SK-N-SH (cell line): ENCODE measurements around the gene SPOCK3. TPM values are rescaled to one million over a fixed set of nuclear protein-coding genes. Genes with fewer than 3 reads are reported as not detected.

Source experiments
- CTCF ChIA-PET: fragments of 300-600, 350-600 bp; formaldehyde crosslinking; extraction: SDS; loops from one replicate; lab custom pipeline; 2021; lab: Yijun Ruan, JAX
- POLR2A ChIA-PET: fragments of 350-600 bp; sonication (Branson Sonifier 250); formaldehyde crosslinking; extraction: SDS; loops from one replicate; lab custom pipeline; 2020; ENCODE audit warnings: antibody characterized with exemption, inconsistent platforms; lab: Yijun Ruan, JAX
- DNase-seq: peaks from one replicate; pipeline ENCODE4 v3.0.0; 2012
- H2AFZ ChIP-seq: fragments of 200-600 bp; sonication (generic); 2 replicates; pipeline ENCODE4 v1.8.1; 2016; ENCODE audit warnings: antibody characterized with exemption, mild to moderate bottlenecking, low read depth
- H3F3A ChIP-seq: fragments of 200-600 bp; sonication (generic); replicated peaks from 2 replicates; pipeline ENCODE3; 2016; ENCODE audit warnings: antibody characterized with exemption, mild to moderate bottlenecking; ENCODE audit not compliant: insufficient read depth
- H3K27ac ChIP-seq, 2 experiments: fragments of 200-500 bp in 1 of 2; fragments of 200-600 bp in 1 of 2; sonication (Bioruptor generic) in 1 of 2; sonication (generic), shearing (Covaris generic) in 1 of 2; 2 replicates each; pipeline versions ENCODE4 v1.5.1 to v1.6.1; 2014 to 2016; ENCODE audit warnings: low read depth in 2 of 2, inconsistent platforms in 1 of 2, low read length in 1 of 2, mild to moderate bottlenecking in 1 of 2, mixed read lengths in 1 of 2
- H3K27me3 ChIP-seq: fragments of 200-600 bp; sonication (generic), shearing (Covaris generic); 2 replicates; pipeline ENCODE4 v1.6.1; 2016; ENCODE audit warnings: mixed run types; ENCODE audit not compliant: insufficient read depth
- H3K36me3 ChIP-seq, 2 experiments: fragments of 200-500 bp in 1 of 2; fragments of 200-600 bp in 1 of 2; sonication (Bioruptor generic) in 1 of 2; sonication (generic) in 1 of 2; replicated peaks in 1 of 2; 2 replicates each; pipeline versions ENCODE3 to v1.5.1; 2014 to 2016; ENCODE audit warnings: low read length in 1 of 2, mild to moderate bottlenecking in 1 of 2; ENCODE audit not compliant: insufficient read depth in 2 of 2, control insufficient read depth in 1 of 2
- H3K4me1 ChIP-seq, 2 experiments: fragments of 200-500 bp in 1 of 2; fragments of 200-600 bp in 1 of 2; sonication (Bioruptor generic) in 1 of 2; sonication (generic), shearing (Covaris generic) in 1 of 2; 2 replicates each; pipeline versions ENCODE4 v1.5.1 to v1.6.1; 2014 to 2016; ENCODE audit warnings: low read depth in 1 of 2, low read length in 1 of 2, mixed run types in 1 of 2; ENCODE audit not compliant: insufficient read depth in 2 of 2, control insufficient read depth in 1 of 2
- H3K4me2 ChIP-seq: fragments of 200-600 bp; sonication (generic), shearing (Covaris generic); 2 replicates; pipeline ENCODE4 v1.6.1; 2017; ENCODE audit warnings: mixed run types
- H3K4me3 ChIP-seq, 2 experiments: fragments of 200-500 bp in 1 of 2; fragments of 200-600 bp in 1 of 2; sonication (Bioruptor generic) in 1 of 2; sonication (generic), shearing (Covaris generic) in 1 of 2; 2 replicates each; pipeline versions ENCODE4 v1.5.1 to v1.8.1; 2014 to 2016; ENCODE audit warnings: low read depth in 2 of 2, inconsistent platforms in 1 of 2, low read length in 1 of 2, mild to moderate bottlenecking in 1 of 2, mixed read lengths in 1 of 2, moderate library complexity in 1 of 2
- H3K79me2 ChIP-seq: fragments of 200-600 bp; sonication (generic); 2 replicates; pipeline ENCODE4 v1.8.1; 2017; ENCODE audit warnings: mild to moderate bottlenecking; ENCODE audit not compliant: insufficient read depth
- H3K9ac ChIP-seq: fragments of 200-600 bp; sonication (generic); 2 replicates; pipeline ENCODE4 v1.6.1; 2017; ENCODE audit warnings: mixed run types
- H3K9me2 ChIP-seq: fragments of 200-600 bp; sonication (generic); 2 replicates; pipeline ENCODE4 v1.6.1; 2017; ENCODE audit warnings: mixed run types
- H3K9me3 ChIP-seq: fragments of 200-600 bp; sonication (generic); 2 replicates; pipeline ENCODE4 v1.6.1; 2017; ENCODE audit warnings: mixed run types, mild to moderate bottlenecking, moderate library complexity
- H4K20me1 ChIP-seq: fragments of 200-600 bp; sonication (generic); 2 replicates; pipeline ENCODE4 v1.6.1; 2017; ENCODE audit warnings: mild to moderate bottlenecking, mixed run types; ENCODE audit not compliant: insufficient read depth
- CHD2 ChIP-seq: fragments of 150-350 bp; IDR thresholded peaks from 2 replicates; pipeline ENCODE4 v1.6.1; 2018; ENCODE audit warnings: low read length; ENCODE audit not compliant: partially characterized antibody
- EP300 ChIP-seq, 2 experiments: IDR thresholded peaks; 2 replicates each; pipeline versions ENCODE4 v1.4.0 to v1.6.1; 2012; ENCODE audit warnings: borderline replicate concordance in 1 of 2, low read depth in 1 of 2, low read length in 1 of 2
- FOXM1 ChIP-seq: IDR thresholded peaks from 2 replicates; pipeline ENCODE4 v1.4.0; 2012; ENCODE audit warnings: low read depth, mild to moderate bottlenecking
- GABPA ChIP-seq: IDR thresholded peaks from 2 replicates; pipeline ENCODE4 v1.4.0; 2012; ENCODE audit warnings: low read depth, mild to moderate bottlenecking
- GATA2 ChIP-seq: sonication (generic); formaldehyde crosslinking; IDR thresholded peaks from 2 replicates; pipeline ENCODE4 v1.5.0; 2020; ENCODE audit warnings: mild to moderate bottlenecking, missing genetic modification reagents
- IRF3 ChIP-seq: fragments of 150-350 bp; IDR thresholded peaks from 2 replicates; pipeline ENCODE4 v1.6.1; 2016; ENCODE audit warnings: mild to moderate bottlenecking, low read depth, low read length
- MAX ChIP-seq: IDR thresholded peaks from 2 replicates; pipeline ENCODE4 v1.4.0; 2012; ENCODE audit warnings: low read depth
- MEF2A ChIP-seq: IDR thresholded peaks from 2 replicates; pipeline ENCODE4 v1.4.0; 2012; ENCODE audit warnings: low read depth, borderline replicate concordance
- MXI1 ChIP-seq: IDR thresholded peaks from 2 replicates; pipeline ENCODE4 v1.6.1; 2012; ENCODE audit warnings: mild to moderate bottlenecking, low read depth, low read length, improper control_type of control experiment
- NRF1 ChIP-seq: IDR thresholded peaks from 2 replicates; pipeline ENCODE4 v1.6.1; 2012; ENCODE audit warnings: low read depth, mild to moderate bottlenecking, low read length
- PBX3 ChIP-seq: IDR thresholded peaks from 2 replicates; pipeline ENCODE4; 2012
- RAD21 ChIP-seq: IDR thresholded peaks from 2 replicates; pipeline ENCODE4 v1.6.1; 2012; ENCODE audit warnings: mild to moderate bottlenecking, low read length
- RCOR1 ChIP-seq: fragments of 150-350 bp; IDR thresholded peaks from 2 replicates; pipeline ENCODE4 v1.6.1; 2017; ENCODE audit warnings: antibody characterized with exemption, low read length
- REST ChIP-seq: IDR thresholded peaks from 2 replicates; pipeline ENCODE4 v1.6.1; 2012; ENCODE audit warnings: mild to moderate bottlenecking, low read depth, low read length, moderate library complexity
- SIN3A ChIP-seq: IDR thresholded peaks from 2 replicates; pipeline ENCODE4 v1.6.1; 2012; ENCODE audit warnings: low read depth, mild to moderate bottlenecking, low read length, moderate library complexity, borderline replicate concordance
- TCF12 ChIP-seq: IDR thresholded peaks from 2 replicates; pipeline ENCODE4 v1.4.0; 2012
- TEAD4 ChIP-seq: IDR thresholded peaks from 2 replicates; pipeline ENCODE4 v1.4.0; 2012; ENCODE audit warnings: mild to moderate bottlenecking, borderline replicate concordance; ENCODE audit not compliant: insufficient read depth
- USF2 ChIP-seq: fragments of 150-350 bp; IDR thresholded peaks from 2 replicates; pipeline ENCODE4 v1.6.1; 2017; ENCODE audit warnings: antibody characterized with exemption, low read length, low read depth, borderline replicate concordance
- YY1 ChIP-seq: IDR thresholded peaks from 2 replicates; pipeline ENCODE4 v1.4.0; 2012; ENCODE audit warnings: low read depth, mild to moderate bottlenecking
- WGBS: methylation state at CpG from one replicate; pipeline ENCODE4 v1.1.6; 2017; ENCODE audit warnings: low lambda C conversion rate; 5-methylcytosine and 5-hydroxymethylcytosine counted together
- polyA plus RNA-seq, 3 experiments: library from polyadenylated mRNA; depleted of rRNA; stranded (reverse); fragments of >200 nt; gene quantifications; 2 replicates each; pipeline ENCODE4 v1.2.3, GENCODE V29; 2012

SPOCK3 gene
- polyA plus RNA-seq, 1 of the 3 experiments (the other 2 are of a cell fraction): not detected

GRCh38 chr4:166965562-166965961 lies 268.7 kb downstream of the SPOCK3 start:
- ChIA-PET CTCF (no interaction called here), POLR2A (no interaction called here)
- TF ChIP-seq TCF12 (no peak), RAD21 (no peak), NRF1 (no peak), RCOR1 (no peak), YY1 (no peak), CHD2 (no peak), EP300 (IDR thresholded peaks at IDR 0.05; ENCODE audit: borderline replicate concordance in 1 of 2, low read depth in 1 of 2, low read length in 1 of 2) (no peak), SIN3A (no peak), REST (no peak), PBX3 (no peak), IRF3 (no peak), MEF2A (no peak), GABPA (no peak), TEAD4 (no peak), MXI1 (no peak), FOXM1 (no peak), USF2 (no peak), MAX (no peak), GATA2 (CRISPR knock-in tag) (no peak)
- no peaks in the 10 kb centered on the region for H3K79me2 ChIP-seq
- no peaks in the 10 kb centered on the region for H3K9me3 ChIP-seq
- H2AFZ ChIP-seq: no peak overlapping the region
- no peaks in the 10 kb centered on the region for H4K20me1 ChIP-seq
- DNase-seq: no peak
- no peaks in the 10 kb centered on the region for H3F3A ChIP-seq
- no peaks in the 10 kb centered on the region for H3K4me1 ChIP-seq
- 35% methylated on average over 2 of the region's 2 CpGs for WGBS
- H3K9ac ChIP-seq: no peak overlapping the region
- H3K27me3 ChIP-seq: no peaks in the 10 kb centered on the region
- no peak overlapping the region for H3K4me2 ChIP-seq
- H3K4me3 ChIP-seq: no peak overlapping the region
- no peaks in the 10 kb centered on the region for H3K9me2 ChIP-seq
- no peak overlapping the region for H3K27ac ChIP-seq
- no peaks in the 10 kb centered on the region for H3K36me3 ChIP-seq
